D721Med (cell line): ENCODE measurements around the gene ZDHHC14.

Source experiments
- DNase-seq: peaks from one replicate; pipeline ENCODE4 v3.0.0; 2011; ENCODE audit warnings: low spot score; ENCODE audit not compliant: insufficient read length
- FAIRE-seq: peaks from 2 replicates; lab custom pipeline; 2011; peaks lifted over from hg19 to GRCh38; lab: Jason Lieb, UNC
- TF ChIP-seq, protein P1 (sequence below): IDR thresholded peaks from 2 replicates; pipeline ENCODE4 v1.5.1; 2012; ENCODE audit warnings: mild to moderate bottlenecking, control low read depth; ENCODE audit not compliant: insufficient read depth; ENCODE audit errors: missing control alignments

ZDHHC14 gene

GRCh38 chr6:157428427-157429202, 47.6 kb downstream of the ZDHHC14 start:
- no peak for FAIRE-seq
- DNase-seq = no peak
- TF ChIP-seq, protein P1, sequence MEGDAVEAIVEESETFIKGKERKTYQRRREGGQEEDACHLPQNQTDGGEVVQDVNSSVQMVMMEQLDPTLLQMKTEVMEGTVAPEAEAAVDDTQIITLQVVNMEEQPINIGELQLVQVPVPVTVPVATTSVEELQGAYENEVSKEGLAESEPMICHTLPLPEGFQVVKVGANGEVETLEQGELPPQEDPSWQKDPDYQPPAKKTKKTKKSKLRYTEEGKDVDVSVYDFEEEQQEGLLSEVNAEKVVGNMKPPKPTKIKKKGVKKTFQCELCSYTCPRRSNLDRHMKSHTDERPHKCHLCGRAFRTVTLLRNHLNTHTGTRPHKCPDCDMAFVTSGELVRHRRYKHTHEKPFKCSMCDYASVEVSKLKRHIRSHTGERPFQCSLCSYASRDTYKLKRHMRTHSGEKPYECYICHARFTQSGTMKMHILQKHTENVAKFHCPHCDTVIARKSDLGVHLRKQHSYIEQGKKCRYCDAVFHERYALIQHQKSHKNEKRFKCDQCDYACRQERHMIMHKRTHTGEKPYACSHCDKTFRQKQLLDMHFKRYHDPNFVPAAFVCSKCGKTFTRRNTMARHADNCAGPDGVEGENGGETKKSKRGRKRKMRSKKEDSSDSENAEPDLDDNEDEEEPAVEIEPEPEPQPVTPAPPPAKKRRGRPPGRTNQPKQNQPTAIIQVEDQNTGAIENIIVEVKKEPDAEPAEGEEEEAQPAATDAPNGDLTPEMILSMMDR = no peak

DNA sequence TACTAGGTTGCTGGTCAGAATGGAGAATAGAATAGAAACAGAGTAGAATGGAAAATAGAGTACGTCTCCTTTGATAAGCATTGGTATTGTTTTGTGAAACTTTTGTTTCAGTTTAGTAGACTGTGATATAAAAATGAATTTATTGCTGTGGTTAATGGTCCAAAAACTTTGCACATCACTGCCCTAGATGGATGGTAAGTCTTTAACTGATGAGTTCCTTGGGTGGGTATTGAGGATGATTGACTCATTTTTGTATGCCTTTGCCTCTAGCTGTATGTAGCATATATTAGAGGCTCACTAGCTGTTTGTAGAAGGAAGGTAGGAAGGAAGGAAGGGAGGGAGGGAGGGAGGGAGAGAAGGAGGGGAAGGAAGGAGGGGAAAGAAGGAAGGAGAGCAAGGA, 48.3 kb downstream of the ZDHHC14 start:
- no peak for DNase-seq
- TF ChIP-seq, protein P1 = no peak
- no peak for FAIRE-seq

DNA sequence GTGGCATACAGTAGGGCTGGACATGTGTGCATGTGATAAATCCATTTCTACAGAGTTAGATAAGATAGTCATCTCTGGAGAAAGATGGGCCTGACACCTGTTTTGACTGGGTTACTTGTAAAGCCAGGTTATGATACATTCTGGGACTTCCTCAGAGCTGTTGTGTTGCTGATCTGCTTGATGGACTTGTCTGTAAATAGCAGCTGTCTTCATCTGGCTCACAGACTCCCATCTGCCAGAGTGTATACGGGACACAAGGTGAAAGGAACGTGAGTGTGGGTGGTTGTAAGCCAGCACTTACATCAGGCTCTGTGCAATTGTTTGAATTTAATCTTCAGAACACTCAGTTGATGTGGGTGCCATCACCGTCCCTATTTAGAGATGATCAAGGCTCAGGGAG, 49.8 kb downstream of the ZDHHC14 start:
- DNase-seq (no peak), FAIRE-seq (no peak)
- TF ChIP-seq, protein P1 = no peak

DNA sequence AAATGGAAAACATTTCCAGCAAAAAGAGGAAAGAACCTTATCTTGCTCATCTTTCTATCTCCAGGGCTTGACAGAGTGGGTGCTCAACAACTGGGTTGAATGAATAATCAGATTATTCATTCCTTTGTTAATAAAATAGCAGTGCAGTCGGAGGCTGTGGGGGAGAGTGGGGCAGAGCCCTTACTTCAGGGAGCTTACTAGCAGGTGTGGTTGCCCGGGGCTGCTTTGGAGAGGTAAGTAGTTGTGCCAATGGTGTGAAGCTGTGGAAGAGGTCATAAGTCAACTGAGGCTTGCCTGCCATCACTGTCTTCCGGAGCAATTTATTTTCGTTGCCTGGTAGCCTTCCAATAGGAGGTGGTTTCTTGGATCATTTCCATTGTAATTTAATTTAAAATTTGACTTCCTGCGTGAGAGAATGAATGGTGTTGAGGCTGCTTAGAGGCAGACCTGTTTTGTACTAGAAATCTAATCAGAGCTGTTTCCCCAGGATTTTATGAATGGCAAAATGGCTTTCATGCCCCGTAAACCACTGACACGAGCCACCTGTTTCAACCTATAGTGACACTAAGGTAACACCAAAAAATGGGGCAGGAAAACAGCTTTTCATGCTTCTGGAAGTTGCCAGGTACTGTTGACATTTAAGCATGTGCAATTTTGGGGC, 51.4 kb downstream of the ZDHHC14 start:
- FAIRE-seq = no peak
- no peak for DNase-seq
- TF ChIP-seq, protein P1 = no peak

- TF ChIP-seq, protein P1 = no peak
- DNase-seq (no peak), FAIRE-seq (no peak)
Observed at GRCh38 chr6:157432892-157433265, 51.9 kb downstream of the ZDHHC14 start.

GRCh38 chr6:157433678-157434081, 52.7 kb downstream of the ZDHHC14 start:
- TF ChIP-seq, protein P1 = no peak
- FAIRE-seq (no peak), DNase-seq (no peak)

GRCh38 chr6:157434349-157435033, 53.5 kb downstream of the ZDHHC14 start:
- DNase-seq (no peak), FAIRE-seq (no peak)
- TF ChIP-seq, protein P1 = no peak
